ENCODE results near the gene OTOP2. TPM values are rescaled to one million over a fixed set of nuclear protein-coding genes. Genes with fewer than 3 reads are reported as not detected.

OTOP2 gene
- total RNA-seq, 1 experiment from 2014 or later: 0.11 TPM

- Histone ChIP-seq H2BK20ac (ENCODE audit: low read depth, low read length, poor library complexity, severe bottlenecking) (no peak overlapping the region), H2BK15ac (ENCODE audit: low read depth, low read length) (no peak overlapping the region), H3T11ph (ENCODE audit: low read length) (no peak overlapping the region), H3K4me2 (ENCODE audit: insufficient read depth, insufficient read length, low read length) (no peak overlapping the region), H3K9me3 (ENCODE audit: control insufficient read depth, low read depth, low read length) (no peaks in the 10 kb centered on the region), H3K9ac (ENCODE audit: extremely low read depth, insufficient read length, low read length) (no peak overlapping the region), H2BK5ac (ENCODE audit: insufficient read length, low read length) (no peak overlapping the region), H4K8ac (replicated peaks; ENCODE audit: insufficient read length, low read depth, low read length) (no peak overlapping the region), H3K27me3 (ENCODE audit: insufficient read depth, low read length) (peaks cover 21% of the 10 kb centered on the region; the same call in 1 of the 2 replicates), H4K5ac (ENCODE audit: insufficient read length, low read depth, low read length) (no peak overlapping the region), H2BK12ac (ENCODE audit: insufficient read length, low read depth, low read length) (no peak overlapping the region), H2AFZ (ENCODE audit: low read length) (no peak overlapping the region), H3K79me2 (ENCODE audit: insufficient read depth, low read length) (no peaks in the 10 kb centered on the region), H3K4ac (ENCODE audit: low read depth, low read length) (no peak overlapping the region), H3K14ac (ENCODE audit: insufficient read depth, low read length) (no peak overlapping the region), H3K4me1 (ENCODE audit: insufficient read depth, low read length) (no peaks in the 10 kb centered on the region), H3K56ac (ENCODE audit: insufficient read length, low read depth, low read length) (no peak overlapping the region), H4K20me1 (ENCODE audit: control insufficient read depth, insufficient read depth, insufficient read length) (no peaks in the 10 kb centered on the region), H3K23ac (ENCODE audit: insufficient read length, low read depth, low read length) (no peak overlapping the region), H3K79me1 (ENCODE audit: insufficient read depth, low read depth, low read length, poor library complexity, severe bottlenecking) (no peaks in the 10 kb centered on the region), H3K18ac (ENCODE audit: insufficient read length, low read depth, low read length) (no peak overlapping the region), H3K27ac (ENCODE audit: insufficient read length, low read depth, low read length) (no peak overlapping the region), H2AK5ac (ENCODE audit: insufficient read length, low read length) (no peak overlapping the region), H4K91ac (ENCODE audit: insufficient read length, low read depth, low read length) (no peak overlapping the region), H2BK120ac (ENCODE audit: low read depth, low read length, poor library complexity, severe bottlenecking) (no peak overlapping the region), H3K23me2 (ENCODE audit: insufficient read length, low read depth, low read length, poor library complexity, severe bottlenecking) (peaks cover 8% of the 10 kb centered on the region)
- H3K4me1 Mint-ChIP-seq: peaks cover 9 to 19% of the 10 kb centered on the region in 2 experiments
- no peak for TF ChIP-seq CTCF (conservative IDR thresholded peaks at IDR 0.05)
- H3K36me3 Mint-ChIP-seq (ENCODE audit: insufficient read depth in 1 of 3, low read depth in 3 of 3): no peaks in the 10 kb centered on the region
- no peak overlapping the region for H3K27ac Mint-ChIP-seq
- H3K9me3 Mint-ChIP-seq: no peaks in the 10 kb centered on the region
- peaks cover 79% of the 10 kb centered on the region for H3K27me3 Mint-ChIP-seq (ENCODE audit: low read depth)
- DNase-seq: no peak
- no peak overlapping the region; a peak in 1 of 5 replicates for H3K4me3 Mint-ChIP-seq
- no CpG with 5 or more reads among the region's 7 CpGs for WGBS (ENCODE audit: extremely low coverage, insufficient read length, low lambda C conversion rate)
Observed at GRCh38 chr17:74890554-74890953, 33.5 kb upstream of the OTOP2 start.

Data from H9 (cell line).